Measurements from ENCODE around the gene EIF4G3.

DNA sequence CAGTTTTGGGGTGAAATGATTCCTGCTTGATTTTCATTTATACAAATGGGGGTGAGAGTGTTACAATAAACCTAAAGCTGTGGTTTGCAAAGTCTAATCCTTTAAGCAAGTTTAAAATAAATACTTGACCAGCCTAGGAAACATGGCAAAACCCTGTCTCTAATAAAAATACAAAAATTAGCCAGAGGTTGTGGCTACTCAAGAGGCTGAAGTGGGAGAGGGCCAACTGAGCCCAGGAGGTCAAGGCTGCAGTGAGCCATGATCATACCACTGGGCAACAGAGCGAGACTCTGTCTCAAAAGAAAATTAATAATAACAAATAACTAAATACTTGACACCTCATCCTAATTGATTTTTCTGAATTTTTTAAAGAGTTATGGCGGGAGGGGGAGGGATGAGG lies 110.8 kb downstream of the EIF4G3 start:
- TF ChIP-seq, protein P1, sequence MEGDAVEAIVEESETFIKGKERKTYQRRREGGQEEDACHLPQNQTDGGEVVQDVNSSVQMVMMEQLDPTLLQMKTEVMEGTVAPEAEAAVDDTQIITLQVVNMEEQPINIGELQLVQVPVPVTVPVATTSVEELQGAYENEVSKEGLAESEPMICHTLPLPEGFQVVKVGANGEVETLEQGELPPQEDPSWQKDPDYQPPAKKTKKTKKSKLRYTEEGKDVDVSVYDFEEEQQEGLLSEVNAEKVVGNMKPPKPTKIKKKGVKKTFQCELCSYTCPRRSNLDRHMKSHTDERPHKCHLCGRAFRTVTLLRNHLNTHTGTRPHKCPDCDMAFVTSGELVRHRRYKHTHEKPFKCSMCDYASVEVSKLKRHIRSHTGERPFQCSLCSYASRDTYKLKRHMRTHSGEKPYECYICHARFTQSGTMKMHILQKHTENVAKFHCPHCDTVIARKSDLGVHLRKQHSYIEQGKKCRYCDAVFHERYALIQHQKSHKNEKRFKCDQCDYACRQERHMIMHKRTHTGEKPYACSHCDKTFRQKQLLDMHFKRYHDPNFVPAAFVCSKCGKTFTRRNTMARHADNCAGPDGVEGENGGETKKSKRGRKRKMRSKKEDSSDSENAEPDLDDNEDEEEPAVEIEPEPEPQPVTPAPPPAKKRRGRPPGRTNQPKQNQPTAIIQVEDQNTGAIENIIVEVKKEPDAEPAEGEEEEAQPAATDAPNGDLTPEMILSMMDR (IDR thresholded peaks at IDR 0.05; ENCODE audit: low read length): no peak
- TF ChIP-seq EZH2 (IDR thresholded peaks at IDR 0.05; ENCODE audit: borderline replicate concordance, low read length): no peak

Measured in OCI-LY1 (cell line).